ENCODE results near the gene PLCL2. TPM values are rescaled to one million over a fixed set of nuclear protein-coding genes. Genes with fewer than 3 reads are reported as not detected.

The PLCL2 gene
- total RNA-seq, 1 experiment from 2014 or later = 32.1 TPM

GRCh38 chr3:17006132-17006852, 121.5 kb downstream of the PLCL2 start:
- no peaks in the 10 kb centered on the region for H3K9me3 ChIP-seq (ENCODE audit: control insufficient read depth, low read depth, low read length)
- Mint-ChIP-seq H3K9me3 (peaks cover 12 to 14% of the 10 kb centered on the region in 2 experiments), H3K4me1 (peaks cover 28 to 32% of the 10 kb centered on the region in 2 experiments), H3K4me3 (no peak overlapping the region), H3K27ac (no peak overlapping the region), H3K36me3 (ENCODE audit: insufficient read depth in 1 of 3, low read depth in 3 of 3) (peaks cover 4 to 29% (median 22%) of the 10 kb centered on the region in 3 experiments; a peak in 5 of 7 replicates), H3K27me3 (ENCODE audit: low read depth) (peaks cover 58% of the 10 kb centered on the region)
- no peak overlapping the region for H3K4me2 ChIP-seq (ENCODE audit: insufficient read depth, insufficient read length, low read length)
- H3T11ph ChIP-seq (ENCODE audit: low read length) = no peak overlapping the region
- no peak overlapping the region for H3K14ac ChIP-seq (ENCODE audit: insufficient read depth, low read length)
- no peak overlapping the region for H3K56ac ChIP-seq (ENCODE audit: insufficient read length, low read depth, low read length)
- H3K27ac ChIP-seq (ENCODE audit: insufficient read length, low read depth, low read length) = no peak overlapping the region
- H2BK5ac ChIP-seq (ENCODE audit: insufficient read length, low read length) = no peak overlapping the region
- no peak overlapping the region for H3K18ac ChIP-seq (ENCODE audit: insufficient read length, low read depth, low read length)
- no peak overlapping the region for H3K23ac ChIP-seq (ENCODE audit: insufficient read length, low read depth, low read length)
- no peaks in the 10 kb centered on the region for H3K79me2 ChIP-seq (ENCODE audit: insufficient read depth, low read length)
- TF ChIP-seq CTCF (conservative IDR thresholded peaks at IDR 0.05) = no peak
- H2AFZ ChIP-seq (ENCODE audit: low read length) = no peak overlapping the region
- H3K23me2 ChIP-seq (ENCODE audit: insufficient read length, low read depth, low read length, poor library complexity, severe bottlenecking) = no peaks in the 10 kb centered on the region
- H2AK5ac ChIP-seq (ENCODE audit: insufficient read length, low read length) = no peak overlapping the region
- no peak overlapping the region for H4K8ac ChIP-seq (replicated peaks; ENCODE audit: insufficient read length, low read depth, low read length)
- H3K9ac ChIP-seq (ENCODE audit: extremely low read depth, insufficient read length, low read length) = no peak overlapping the region
- no peak overlapping the region for H4K91ac ChIP-seq (ENCODE audit: insufficient read length, low read depth, low read length)
- H4K5ac ChIP-seq (ENCODE audit: insufficient read length, low read depth, low read length) = no peak overlapping the region
- H3K4me1 ChIP-seq (ENCODE audit: insufficient read depth, low read length) = no peaks in the 10 kb centered on the region
- WGBS (ENCODE audit: extremely low coverage, insufficient read length, low lambda C conversion rate) = no CpG with 5 or more reads among the region's 2 CpGs
- H4K20me1 ChIP-seq (ENCODE audit: control insufficient read depth, insufficient read depth, insufficient read length) = no peaks in the 10 kb centered on the region
- H3K79me1 ChIP-seq (ENCODE audit: insufficient read depth, low read depth, low read length, poor library complexity, severe bottlenecking) = no peaks in the 10 kb centered on the region
- H2BK12ac ChIP-seq (ENCODE audit: insufficient read length, low read depth, low read length) = no peak overlapping the region
- H3K27me3 ChIP-seq (ENCODE audit: insufficient read depth, low read length) = peaks cover 14% of the 10 kb centered on the region; the same call in 1 of the 2 replicates
- H2BK15ac ChIP-seq (ENCODE audit: low read depth, low read length) = no peak overlapping the region
- H2BK120ac ChIP-seq (ENCODE audit: low read depth, low read length, poor library complexity, severe bottlenecking) = no peak overlapping the region
- H3K4ac ChIP-seq (ENCODE audit: low read depth, low read length) = no peak overlapping the region
- no peak overlapping the region for H2BK20ac ChIP-seq (ENCODE audit: low read depth, low read length, poor library complexity, severe bottlenecking)
- no peak for DNase-seq
